ENCODE data around the gene PPARGC1A. TPM values are rescaled to one million over a fixed set of nuclear protein-coding genes. Genes with fewer than 3 reads are reported as not detected.

The PPARGC1A gene
- total and polyA plus RNA-seq, 9 donors: 0.38 to 6.3 (median 2.2) TPM

DNA sequence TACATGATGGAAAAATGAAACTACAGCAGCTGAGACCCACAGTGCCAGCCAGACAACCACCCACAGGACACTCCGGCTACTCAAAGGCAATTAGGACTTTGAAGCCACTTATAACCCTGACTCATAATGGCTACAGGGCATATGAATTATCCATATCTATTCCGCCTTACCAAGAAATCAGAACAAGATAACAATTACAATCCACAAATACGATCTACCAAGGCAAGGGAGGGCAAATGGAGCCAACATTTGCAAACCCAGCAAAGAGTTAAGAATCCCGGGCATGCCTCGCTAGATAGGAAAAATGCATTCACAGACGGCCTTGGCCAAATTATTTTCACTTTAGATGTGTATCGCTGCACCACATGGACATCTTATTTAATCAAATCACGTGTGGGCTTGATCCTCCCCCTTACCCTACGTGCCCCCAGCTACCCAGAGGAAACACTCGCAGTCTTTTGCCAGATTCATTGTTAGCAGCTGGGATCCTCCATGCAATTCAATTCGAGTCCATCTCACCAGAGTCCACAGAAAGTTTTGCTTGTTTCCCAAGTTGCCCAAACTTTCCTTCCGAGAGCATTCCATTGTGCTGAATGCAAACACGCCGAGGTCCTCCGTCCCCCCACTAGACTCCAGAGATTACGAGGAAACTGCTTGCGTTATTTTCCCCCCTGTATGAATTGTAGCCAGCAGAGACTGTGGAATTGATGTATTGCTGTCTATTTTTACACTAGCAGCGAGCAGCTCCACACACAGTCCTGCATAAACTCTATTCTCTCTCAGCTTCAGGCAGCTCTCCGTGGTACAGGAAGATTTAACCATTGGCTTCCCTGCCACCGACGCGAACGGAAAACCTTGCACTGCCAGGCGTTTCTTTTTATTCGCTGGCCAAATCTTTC lies 1.2 kb downstream of the PPARGC1A start:
- Histone ChIP-seq H3K4me3 (peak overlapping the region; percentile 36), H3K27ac (peak overlapping the region in 1 of 2 donors; percentile 16), H3K27me3 (no peaks in the 10 kb centered on the region), H3K9me3 (no peaks in the 10 kb centered on the region), H3K4me1 (ENCODE audit: insufficient read depth) (peaks cover 4% of the 10 kb centered on the region), H3K36me3 (no peaks in the 10 kb centered on the region)
- 3 to 5% (median 3%) methylated on average over 25 of the region's 25 CpGs for WGBS, 3 donors
- TF ChIP-seq, protein P1, sequence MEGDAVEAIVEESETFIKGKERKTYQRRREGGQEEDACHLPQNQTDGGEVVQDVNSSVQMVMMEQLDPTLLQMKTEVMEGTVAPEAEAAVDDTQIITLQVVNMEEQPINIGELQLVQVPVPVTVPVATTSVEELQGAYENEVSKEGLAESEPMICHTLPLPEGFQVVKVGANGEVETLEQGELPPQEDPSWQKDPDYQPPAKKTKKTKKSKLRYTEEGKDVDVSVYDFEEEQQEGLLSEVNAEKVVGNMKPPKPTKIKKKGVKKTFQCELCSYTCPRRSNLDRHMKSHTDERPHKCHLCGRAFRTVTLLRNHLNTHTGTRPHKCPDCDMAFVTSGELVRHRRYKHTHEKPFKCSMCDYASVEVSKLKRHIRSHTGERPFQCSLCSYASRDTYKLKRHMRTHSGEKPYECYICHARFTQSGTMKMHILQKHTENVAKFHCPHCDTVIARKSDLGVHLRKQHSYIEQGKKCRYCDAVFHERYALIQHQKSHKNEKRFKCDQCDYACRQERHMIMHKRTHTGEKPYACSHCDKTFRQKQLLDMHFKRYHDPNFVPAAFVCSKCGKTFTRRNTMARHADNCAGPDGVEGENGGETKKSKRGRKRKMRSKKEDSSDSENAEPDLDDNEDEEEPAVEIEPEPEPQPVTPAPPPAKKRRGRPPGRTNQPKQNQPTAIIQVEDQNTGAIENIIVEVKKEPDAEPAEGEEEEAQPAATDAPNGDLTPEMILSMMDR (IDR thresholded peaks at IDR 0.05): no peak
- no peak for TF ChIP-seq POLR2A (IDR thresholded peaks at IDR 0.05)
- TF ChIP-seq EP300 (IDR thresholded peaks at IDR 0.05): no peak
- peak in 1 of 5 donors; percentile 9 for DNase-seq
- intact Hi-C loops (cut with DNase I): no loop called here

DNA sequence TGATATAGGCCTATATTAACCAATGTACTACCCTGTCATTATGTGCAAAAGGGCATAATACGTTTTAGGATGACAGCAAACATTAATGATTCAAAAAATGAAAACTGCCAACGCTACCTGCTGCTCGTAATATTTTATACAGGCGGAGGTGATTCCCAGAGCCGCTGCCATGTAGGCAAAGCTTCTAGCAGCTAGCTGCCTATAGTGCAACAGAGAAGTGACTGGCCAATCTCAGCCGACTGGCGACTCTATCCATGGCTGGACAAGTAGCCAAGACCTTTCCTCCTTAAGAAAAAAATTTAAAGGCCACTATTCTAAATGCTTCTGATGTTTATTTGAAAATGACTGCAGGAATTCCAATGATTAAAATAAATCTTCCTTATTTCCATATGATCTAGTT lies 1.9 kb downstream of the PPARGC1A start:
- H3K9me3 ChIP-seq: no peaks in the 10 kb centered on the region
- intact Hi-C loops (cut with DNase I): no loop called here
- DNase-seq: no peak
- no peaks in the 10 kb centered on the region for H3K27me3 ChIP-seq
- no peaks in the 10 kb centered on the region for H3K36me3 ChIP-seq
- TF ChIP-seq, protein P1 (IDR thresholded peaks at IDR 0.05): no peak
- TF ChIP-seq EP300 (IDR thresholded peaks at IDR 0.05) (no peak), POLR2A (IDR thresholded peaks at IDR 0.05) (no peak)
- peak overlapping the region; percentile 36 for H3K4me3 ChIP-seq
- WGBS, 3 donors: 63 to 68% (median 66%) methylated on average over 7 of the region's 7 CpGs
- peaks cover 4% of the 10 kb centered on the region for H3K4me1 ChIP-seq (ENCODE audit: insufficient read depth)
- no peak overlapping the region for H3K27ac ChIP-seq

DNA sequence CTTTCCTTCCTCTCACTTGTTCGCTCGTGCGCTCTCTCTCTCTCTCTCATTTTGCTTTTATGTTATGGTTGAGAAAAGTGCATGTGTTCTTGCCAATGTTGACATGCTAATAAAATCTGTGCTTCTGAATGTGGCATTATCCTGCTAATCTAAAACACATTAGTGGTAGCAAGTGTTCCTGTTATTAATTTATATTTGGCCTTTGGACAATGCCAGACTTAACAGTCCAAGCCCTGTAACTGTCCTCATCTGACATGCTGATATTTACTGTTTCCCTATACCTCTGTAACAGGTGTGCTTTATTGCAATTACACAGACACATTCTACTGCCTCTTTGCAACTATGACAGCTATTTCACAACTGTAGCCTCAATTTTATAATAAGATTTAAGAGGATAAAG lies 2.7 kb downstream of the PPARGC1A start:
- intact Hi-C loops (cut with DNase I): no loop called here
- no peak for TF ChIP-seq POLR2A (IDR thresholded peaks at IDR 0.05)
- TF ChIP-seq EP300 (IDR thresholded peaks at IDR 0.05): no peak
- TF ChIP-seq, protein P1 (IDR thresholded peaks at IDR 0.05): no peak
- DNase-seq: no peak
- Histone ChIP-seq H3K27ac (no peak overlapping the region), H3K27me3 (no peaks in the 10 kb centered on the region), H3K9me3 (no peaks in the 10 kb centered on the region), H3K4me1 (ENCODE audit: insufficient read depth) (peaks cover 4% of the 10 kb centered on the region), H3K36me3 (no peaks in the 10 kb centered on the region), H3K4me3 (no peak overlapping the region)
- 91 to 94% (median 92%) methylated on average over 3 of the region's 3 CpGs for WGBS, 3 donors

DNA sequence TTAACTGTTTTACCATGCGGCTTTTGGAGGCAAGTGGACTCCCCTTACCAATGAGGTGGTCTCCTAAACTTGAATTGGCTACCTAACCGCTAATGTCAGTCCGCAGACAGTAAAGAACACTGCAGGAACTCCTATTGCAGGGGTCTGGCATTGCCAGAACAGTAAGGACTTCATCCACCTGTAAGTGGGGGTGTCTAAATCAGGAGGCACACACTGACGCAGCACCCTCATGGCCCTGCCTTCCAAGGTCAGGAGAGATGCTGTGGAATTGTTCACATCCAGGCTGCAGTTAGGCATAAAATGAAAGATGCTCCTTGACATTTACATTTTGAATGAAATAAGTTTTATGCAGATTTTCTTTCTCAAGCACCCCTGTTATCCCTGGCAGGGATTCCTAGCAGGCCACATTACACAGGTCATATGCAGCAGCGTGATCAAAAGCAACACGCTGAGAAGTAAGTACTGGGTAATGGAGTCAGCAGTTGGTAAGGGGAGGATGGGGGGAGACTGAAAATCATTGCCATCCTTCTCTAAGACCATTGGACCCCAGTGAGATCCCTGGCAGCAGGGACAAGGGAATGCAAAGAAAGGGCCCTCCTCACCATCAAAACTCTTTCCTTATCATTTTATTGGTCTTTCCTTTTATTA lies 3.8 kb downstream of the PPARGC1A start:
- Histone ChIP-seq H3K27me3 (no peaks in the 10 kb centered on the region), H3K9me3 (no peaks in the 10 kb centered on the region), H3K36me3 (no peaks in the 10 kb centered on the region), H3K4me1 (ENCODE audit: insufficient read depth) (peaks cover 4% of the 10 kb centered on the region), H3K27ac (no peak overlapping the region), H3K4me3 (no peak overlapping the region)
- WGBS, 3 donors: 90 to 96% (median 90%) methylated on average over 6 of the region's 6 CpGs
- no peak for DNase-seq
- intact Hi-C loops (cut with DNase I): no loop called here
- no peak for TF ChIP-seq EP300 (IDR thresholded peaks at IDR 0.05)
- no peak for TF ChIP-seq POLR2A (IDR thresholded peaks at IDR 0.05)
- TF ChIP-seq, protein P1 (IDR thresholded peaks at IDR 0.05): no peak

Data from ovary (tissue), 9 donors.